Activated B cell treated with CpG ODN at 0.5 μM for 24 hours (primary cell): ENCODE data around the gene TBC1D30. TPM values are rescaled to one million over a fixed set of nuclear protein-coding genes. Genes with fewer than 3 reads are reported as not detected.
A peak's percentile ranks its signal among the peaks of the same experiment; 100 is the strongest.

Experiments
- ATAC-seq: fragments of 200-7000 bp; cut with Tn5 transposase; one replicate; pipeline ENCODE4 v1.10.0; 2021; ENCODE audit warnings: low read depth, mild to moderate bottlenecking, moderate library complexity
- CTCF ChIA-PET: fragments of 350-600 bp; sonication (Branson Sonifier 250); formaldehyde crosslinking; loops from one replicate; lab custom pipeline; 2021; ENCODE audit warnings: antibody characterized with exemption; lab: Charles Lee
- POLR2A ChIA-PET: fragments of 350-600 bp; sonication (Branson Sonifier 250); formaldehyde crosslinking; loops from one replicate; lab custom pipeline; 2021; ENCODE audit warnings: antibody characterized with exemption; lab: Charles Lee
- DNase-seq: peaks from one replicate; pipeline ENCODE4 v3.0.0; 2022
- H3K27ac Mint-ChIP-seq: one replicate; pipeline ENCODE4 v1.8.0; 2020; ENCODE audit warnings: mixed read lengths
- H3K27me3 Mint-ChIP-seq: one replicate; pipeline ENCODE4 v1.8.0; 2021; ENCODE audit warnings: mixed read lengths
- H3K36me3 Mint-ChIP-seq: one replicate; pipeline ENCODE4 v1.8.0; 2021; ENCODE audit warnings: low read depth, mixed read lengths
- H3K4me1 Mint-ChIP-seq: one replicate; pipeline ENCODE4 v1.8.0; 2021; ENCODE audit warnings: mixed read lengths
- H3K4me3 Mint-ChIP-seq: one replicate; pipeline ENCODE4 v1.8.0; 2020; ENCODE audit warnings: mild to moderate bottlenecking, mixed read lengths
- H3K9me3 Mint-ChIP-seq: one replicate; pipeline ENCODE4 v1.8.0; 2020; ENCODE audit warnings: mixed read lengths
- CTCF ChIP-seq: fragments of 200-600 bp; IDR thresholded peaks from one replicate; pipeline ENCODE4 v1.8.0; 2022; ENCODE audit warnings: antibody characterized with exemption, mild to moderate bottlenecking
- intact Hi-C: fragments of 100-400 bp; cut with micrococcal nuclease; formaldehyde crosslinking; loops from one replicate; pipeline ENCODE4 v1.15.1; 2024
- total RNA-seq: library from RNA; stranded (reverse); gene quantifications from 2 replicates; pipeline ENCODE4 v1.2.3, GENCODE V29; 2022

TBC1D30 gene
- total RNA-seq, 1 donor from 2014 or later = 0.13 TPM

- intact Hi-C loops = no loop called here
- H3K9me3 Mint-ChIP-seq = no peaks in the 10 kb centered on the region
- no peaks in the 10 kb centered on the region for H3K4me1 Mint-ChIP-seq
- H3K4me3 Mint-ChIP-seq = no peak overlapping the region
- ATAC-seq = no peak
- no peak for TF ChIP-seq CTCF
- no peak for DNase-seq
- H3K27ac Mint-ChIP-seq = no peak overlapping the region
- POLR2A ChIA-PET = no interaction called here
- H3K27me3 Mint-ChIP-seq = peaks cover 26% of the 10 kb centered on the region
- CTCF ChIA-PET = no interaction called here
- H3K36me3 Mint-ChIP-seq = no peaks in the 10 kb centered on the region
Measured at GRCh38 chr12:64814432-64814831, 10.0 kb upstream of the TBC1D30 start.

GRCh38 chr12:64819816-64820402 lies 4.5 kb upstream of the TBC1D30 start:
- Mint-ChIP-seq H3K4me3 (no peak overlapping the region), H3K9me3 (peaks cover 3% of the 10 kb centered on the region), H3K27ac (no peak overlapping the region), H3K36me3 (no peaks in the 10 kb centered on the region), H3K27me3 (peaks cover 24% of the 10 kb centered on the region), H3K4me1 (peaks cover 3% of the 10 kb centered on the region)
- no peak for DNase-seq
- ChIA-PET CTCF (no interaction called here), POLR2A (no interaction called here)
- no peak for ATAC-seq
- intact Hi-C loops = no loop called here
- TF ChIP-seq CTCF = no peak

- ATAC-seq = no peak
- H3K27me3 Mint-ChIP-seq = peaks cover 24% of the 10 kb centered on the region
- POLR2A ChIA-PET = no interaction called here
- no peak for DNase-seq
- no peak for TF ChIP-seq CTCF
- H3K27ac Mint-ChIP-seq = no peak overlapping the region
- no peaks in the 10 kb centered on the region for H3K36me3 Mint-ChIP-seq
- peaks cover 7% of the 10 kb centered on the region for H3K4me1 Mint-ChIP-seq
- no peak overlapping the region for H3K4me3 Mint-ChIP-seq
- intact Hi-C loops = no loop called here
- CTCF ChIA-PET = no interaction called here
- peaks cover 3% of the 10 kb centered on the region for H3K9me3 Mint-ChIP-seq
Measured at GRCh38 chr12:64820593-64820992, 3.9 kb upstream of the TBC1D30 start.

- ChIA-PET POLR2A (no interaction called here), CTCF (interaction anchor here (1.4 kb wide), 1 partner anchor 25 kb away, joined by 3 read pairs; no protein-coding TSS in a partner anchor)
- H3K9me3 Mint-ChIP-seq = peaks cover 3% of the 10 kb centered on the region
- TF ChIP-seq CTCF = no peak
- no peak for ATAC-seq
- no peaks in the 10 kb centered on the region for H3K36me3 Mint-ChIP-seq
- no peak for DNase-seq
- intact Hi-C loops = no loop called here
- no peak overlapping the region for H3K4me3 Mint-ChIP-seq
- H3K27ac Mint-ChIP-seq = no peak overlapping the region
- peaks cover 29% of the 10 kb centered on the region for H3K27me3 Mint-ChIP-seq
- H3K4me1 Mint-ChIP-seq = peaks cover 12% of the 10 kb centered on the region
Measured at GRCh38 chr12:64821116-64821630, 3.3 kb upstream of the TBC1D30 start.

GRCh38 chr12:64824130-64824499 lies 332 bp upstream of the TBC1D30 start:
- no peak for DNase-seq
- CTCF ChIA-PET = no interaction called here
- intact Hi-C loops = no loop called here
- H3K4me3 Mint-ChIP-seq = peak overlapping the region; percentile 73
- no peaks in the 10 kb centered on the region for H3K36me3 Mint-ChIP-seq
- no peak overlapping the region for H3K27ac Mint-ChIP-seq
- POLR2A ChIA-PET = no interaction called here
- peaks cover 3% of the 10 kb centered on the region for H3K9me3 Mint-ChIP-seq
- H3K27me3 Mint-ChIP-seq = peaks cover 39% of the 10 kb centered on the region
- peaks cover 17% of the 10 kb centered on the region for H3K4me1 Mint-ChIP-seq
- no peak for ATAC-seq
- TF ChIP-seq CTCF = no peak
